Body of pancreas (tissue), 4 donors: ENCODE measurements around the gene ARHGAP42. TPM values are rescaled to one million over a fixed set of nuclear protein-coding genes. Genes with fewer than 3 reads are reported as not detected.

Experiments
- ATAC-seq: fragments of 150-250 bp; one replicate; pipeline ENCODE4 v1.9.1; 2016
- DNase-seq, 4 donors: peaks; one replicate each; pipeline ENCODE4 v3.0.0-alpha.2; 2019
- H3K27ac ChIP-seq, 4 donors: fragments of 200-600 bp; sonication (generic); 1 replicate in 3 of 4; 2 replicates in 1 of 4; pipeline versions ENCODE4 v1.5.1 to v1.6.1; 2016 to 2019; ENCODE audit warnings: mild to moderate bottlenecking in 1 of 4, mixed read lengths in 1 of 4, moderate library complexity in 1 of 4
- H3K27me3 ChIP-seq, 2 donors: fragments of 200-600 bp; sonication (generic); one replicate each; pipeline ENCODE4 v1.6.0; 2016; ENCODE audit warnings: mild to moderate bottlenecking in 1 of 2
- H3K36me3 ChIP-seq, 2 donors: fragments of 200-600 bp; sonication (generic); replicated peaks in 1 of 2; 2 replicates each; pipeline ENCODE4 v1.5.1; 2016; ENCODE audit warnings: low read depth in 2 of 2; ENCODE audit not compliant: insufficient read depth in 1 of 2
- H3K4me1 ChIP-seq: fragments of 200-600 bp; sonication (generic); one replicate; pipeline ENCODE4 v1.6.0; 2016
- H3K4me3 ChIP-seq, 2 donors: fragments of 200-600 bp; sonication (generic); 1 replicate in 1 of 2; 2 replicates in 1 of 2; pipeline ENCODE4 v1.5.1; 2016 to 2019
- H3K9me3 ChIP-seq, 3 donors: fragments of 200-600 bp; sonication (generic); 1 replicate in 2 of 3; 2 replicates in 1 of 3; pipeline ENCODE4 v1.5.1; 2016
- CTCF ChIP-seq, 7 experiments: fragments of 450-650 bp in 4 of 7; fragments of 200-600 bp in 3 of 7; sonication (generic) in 3 of 7; IDR thresholded peaks; one replicate each; pipeline ENCODE4 v1.5.1; 2016 to 2019; ENCODE audit warnings: antibody characterized with exemption in 7 of 7
- POLR2A ChIP-seq, 3 donors: fragments of 450-650 bp; IDR thresholded peaks; one replicate each; pipeline ENCODE4 v1.6.1; 2016; ENCODE audit warnings: antibody characterized with exemption in 3 of 3, mild to moderate bottlenecking in 2 of 3
- WGBS, 2 donors: methylation state at CpG; one replicate each; pipeline ENCODE4 v1.1.5; 2017; 5-methylcytosine and 5-hydroxymethylcytosine counted together
- intact Hi-C: fragments of 100-400 bp; cut with DNase I; formaldehyde crosslinking; loops from one replicate; pipeline ENCODE4 v1.15.1; 2023
- total RNA-seq, 2 donors: library from RNA; depleted of rRNA; stranded (reverse); fragments of >200 nt; gene quantifications; one replicate each; pipeline ENCODE4 v1.1.0, GENCODE V29; 2016

The ARHGAP42 gene
- total RNA-seq, 2 donors from 2014 or later, result 3.6 to 4.7 TPM

- no peak overlapping the region for H3K4me3 ChIP-seq
- intact Hi-C loops, result loop anchor here (5.0 kb wide), 1 partner anchor 273 kb away; no protein-coding TSS in a partner anchor
Measured at GRCh38 chr11:100849901-100850235, 162.8 kb downstream of the ARHGAP42 start.

GRCh38 chr11:100851147-100851546 is 164.1 kb downstream of the ARHGAP42 start:
- intact Hi-C loops, result loop anchor here (5.0 kb wide), 1 partner anchor 274 kb away; no protein-coding TSS in a partner anchor
- Histone ChIP-seq H3K36me3 (no peaks in the 10 kb centered on the region), H3K4me3 (no peak overlapping the region), H3K4me1 (peaks cover 13% of the 10 kb centered on the region), H3K9me3 (no peaks in the 10 kb centered on the region), H3K27me3 (no peaks in the 10 kb centered on the region), H3K27ac (peak overlapping the region in 1 of 4 donors; percentile 30)
- TF ChIP-seq POLR2A (IDR thresholded peaks at IDR 0.05) (no peak), CTCF (IDR thresholded peaks at IDR 0.05) (no peak)
- WGBS, 2 donors, result 66 to 86% methylated on average over 4 of the region's 4 CpGs
- ATAC-seq, result no peak
- no peak for DNase-seq

More at GRCh38 chr11:100849901-100850235, 162.8 kb downstream of the ARHGAP42 start:
- no peak for DNase-seq
- no peak overlapping the region for H3K27ac ChIP-seq
- no peaks in the 10 kb centered on the region for H3K9me3 ChIP-seq
- TF ChIP-seq POLR2A (IDR thresholded peaks at IDR 0.05) (no peak), CTCF (IDR thresholded peaks at IDR 0.05) (no peak)
- no peaks in the 10 kb centered on the region for H3K36me3 ChIP-seq
- WGBS, 2 donors, result 73 to 76% methylated on average over 4 of the region's 4 CpGs
- peaks cover 13% of the 10 kb centered on the region for H3K4me1 ChIP-seq
- no peak for ATAC-seq
- H3K27me3 ChIP-seq, result no peaks in the 10 kb centered on the region

- peaks cover 13% of the 10 kb centered on the region for H3K4me1 ChIP-seq
- WGBS, 2 donors, result 50 to 53% methylated on average over 5 of the region's 5 CpGs
- no peaks in the 10 kb centered on the region for H3K9me3 ChIP-seq
- TF ChIP-seq POLR2A (IDR thresholded peaks at IDR 0.05) (no peak), CTCF (IDR thresholded peaks at IDR 0.05) (no peak)
- H3K4me3 ChIP-seq, result no peak overlapping the region
- peak overlapping the region in 1 of 4 donors; percentile 30 for H3K27ac ChIP-seq
- no peak for DNase-seq
- ATAC-seq, result no peak
- no peaks in the 10 kb centered on the region for H3K27me3 ChIP-seq
- H3K36me3 ChIP-seq, result no peaks in the 10 kb centered on the region
- intact Hi-C loops, result loop anchor here (5.0 kb wide), 1 partner anchor 274 kb away; no protein-coding TSS in a partner anchor
Measured at GRCh38 chr11:100851584-100852152, 164.6 kb downstream of the ARHGAP42 start.

- H3K4me3 ChIP-seq, result no peak overlapping the region
- no peaks in the 10 kb centered on the region for H3K9me3 ChIP-seq
- H3K4me1 ChIP-seq, result no peaks in the 10 kb centered on the region
- H3K36me3 ChIP-seq, result no peaks in the 10 kb centered on the region
- no peaks in the 10 kb centered on the region for H3K27me3 ChIP-seq
- WGBS, 2 donors, result 0% methylated on average over 1 of the region's 1 CpG
- TF ChIP-seq CTCF (IDR thresholded peaks at IDR 0.05), result peak; percentile 23 to 74 (median 69)
- no peak for TF ChIP-seq POLR2A (IDR thresholded peaks at IDR 0.05)
- DNase-seq, result no peak
- intact Hi-C loops, result no loop called here
- ATAC-seq, result peak; percentile 62
- H3K27ac ChIP-seq, result no peak overlapping the region
Measured at GRCh38 chr11:100855466-100856067, 168.5 kb downstream of the ARHGAP42 start.
